K562 (cell line): ENCODE measurements around the gene LBHD2. TPM values are rescaled to one million over a fixed set of nuclear protein-coding genes. Genes with fewer than 3 reads are reported as not detected.
A peak's percentile ranks its signal among the peaks of the same experiment; 100 is the strongest.

Experiments used
- ATAC-seq: fragments of 200-7000 bp; cut with Tn5 transposase; 3 replicates; pipeline ENCODE4 v1.9.1; 2020; ENCODE audit warnings: moderate library complexity
- BruUV-seq: library from RNA; stranded (reverse); fragments of 400-500 nt; replicated peaks from 2 replicates; lab custom pipeline; 2021; lab: Mats Ljungman, UMichigan
- CTCF ChIA-PET: fragments of 300-600 bp; formaldehyde crosslinking; extraction: SDS; loops from one replicate; lab custom pipeline; 2021; ENCODE audit warnings: low intra/inter-chr PET ratio; lab: Yijun Ruan, JAX
- POLR2A ChIA-PET: fragments of 300-600, 350-650 bp; sonication (Branson Sonifier 250); formaldehyde crosslinking; extraction: SDS; loops from one replicate; lab custom pipeline; 2021; ENCODE audit warnings: antibody characterized with exemption, inconsistent platforms; lab: Yijun Ruan, JAX
- DNase-seq, 4 experiments: peaks; one replicate each; pipeline versions ENCODE4 v3.0.0 to v3.0.0-alpha.2; 2011 to 2018; ENCODE audit warnings: low spot score in 3 of 4, mixed read lengths in 3 of 4; ENCODE audit errors: extremely low read depth in 1 of 4
- FAIRE-seq: peaks from 2 replicates; lab custom pipeline; 2011; peaks lifted over from hg19 to GRCh38; lab: Jason Lieb, UNC
- H2AFZ ChIP-seq: 2 replicates; pipeline ENCODE4 v1.6.0; 2011; ENCODE audit warnings: low read depth, low read length, control low read depth, inconsistent platforms
- H3K27ac ChIP-seq: fragments of 200-600 bp; 3 replicates; pipeline ENCODE4 v1.8.0; 2011; ENCODE audit warnings: low read depth, mild to moderate bottlenecking, control low read depth, inconsistent platforms, low read length, moderate library complexity, mixed read lengths; ENCODE audit errors: extremely low read depth
- H3K27me3 ChIP-seq, 2 experiments: fragments of 300-600 bp in 1 of 2; 2 replicates in 1 of 2; 3 replicates in 1 of 2; pipeline versions ENCODE4 v1.6.0 to v1.8.0; 2011; ENCODE audit warnings: inconsistent platforms in 2 of 2, low read length in 2 of 2, mild to moderate bottlenecking in 1 of 2, mixed read lengths in 1 of 2, moderate library complexity in 1 of 2; ENCODE audit not compliant: control insufficient read depth in 2 of 2, insufficient read depth in 2 of 2
- H3K36me3 ChIP-seq: fragments of 300-600 bp; 3 replicates; pipeline ENCODE4 v1.8.0; 2011; ENCODE audit warnings: mild to moderate bottlenecking, low read length, inconsistent platforms; ENCODE audit not compliant: control insufficient read depth, insufficient read depth
- H3K4me1 ChIP-seq, 2 experiments: fragments of 200-600 bp in 1 of 2; replicated peaks in 1 of 2; 2 replicates in 1 of 2; 3 replicates in 1 of 2; pipeline versions ENCODE4 v1.5.1 to v1.8.0; 2011; ENCODE audit warnings: inconsistent platforms in 2 of 2, low read length in 2 of 2, mild to moderate bottlenecking in 1 of 2, mixed read lengths in 1 of 2, moderate library complexity in 1 of 2; ENCODE audit not compliant: control insufficient read depth in 2 of 2, insufficient read depth in 2 of 2
- H3K4me2 ChIP-seq: 2 replicates; pipeline ENCODE4 v1.6.1; 2011; ENCODE audit warnings: low read length, control low read depth, inconsistent platforms, mixed read lengths; ENCODE audit not compliant: insufficient read depth
- H3K4me3 ChIP-seq: fragments of 200-600 bp; sonication (generic), shearing (Covaris generic); 2 replicates; pipeline ENCODE4 v1.5.1; 2016; ENCODE audit warnings: control low read depth, inconsistent platforms
- H3K79me2 ChIP-seq: fragments of 200-600 bp; 3 replicates; pipeline ENCODE4 v1.8.0; 2011; ENCODE audit warnings: low read length, inconsistent platforms; ENCODE audit not compliant: control insufficient read depth, insufficient read depth
- H3K9ac ChIP-seq, 2 experiments: 2 replicates each; pipeline versions ENCODE4 v1.6.0 to v1.6.1; 2011; ENCODE audit warnings: low read depth in 2 of 2, low read length in 2 of 2, control low read depth in 1 of 2, inconsistent platforms in 1 of 2, mild to moderate bottlenecking in 1 of 2, mixed read lengths in 1 of 2; ENCODE audit not compliant: insufficient read depth in 1 of 2
- H3K9me1 ChIP-seq: one replicate; pipeline ENCODE4 v1.6.0; 2011; ENCODE audit warnings: inconsistent platforms, mild to moderate bottlenecking, low read length, moderate library complexity; ENCODE audit not compliant: control insufficient read depth, insufficient read depth
- H3K9me3 ChIP-seq: replicated peaks from 2 replicates; pipeline ENCODE4 v1.5.1; 2011; ENCODE audit warnings: low read depth, low read length, inconsistent platforms; ENCODE audit not compliant: control insufficient read depth, insufficient read depth
- H4K20me1 ChIP-seq: replicated peaks from 2 replicates; pipeline ENCODE4 v1.6.1; 2011; ENCODE audit warnings: low read length, inconsistent platforms, mixed read lengths; ENCODE audit not compliant: control insufficient read depth, insufficient read depth
- ILK ChIP-seq: fragments of 450-650 bp; IDR thresholded peaks from 2 replicates; pipeline ENCODE4 v1.6.1; 2016; ENCODE audit warnings: missing genetic modification characterization, low read depth, mild to moderate bottlenecking, missing compliant biosample characterization, moderate library complexity, borderline replicate concordance
- MCM5 ChIP-seq: fragments of 450-650 bp; IDR thresholded peaks from 2 replicates; pipeline ENCODE4 v1.6.1; 2016; ENCODE audit warnings: low read depth
- NEUROD1 ChIP-seq: fragments of 150-350 bp; IDR thresholded peaks from 2 replicates; pipeline ENCODE4 v1.6.1; 2014; ENCODE audit warnings: borderline replicate concordance, low read length, low read depth; ENCODE audit not compliant: partially characterized antibody
- SMC3 ChIP-seq: conservative IDR thresholded peaks from 2 replicates; pipeline ENCODE4 v1.6.1; 2011; ENCODE audit warnings: low read depth, low read length, improper control_type of control experiment; ENCODE audit not compliant: insufficient read depth
- TAF7 ChIP-seq: fragments of 450-650 bp; IDR thresholded peaks from 2 replicates; pipeline ENCODE4 v1.6.1; 2016; ENCODE audit warnings: missing genetic modification characterization, missing compliant biosample characterization
- WGBS: fragments of 100-300 bp; shearing (Covaris generic); methylation state at CpG from one replicate; pipeline ENCODE4 v1.1.6; 2016; ENCODE audit warnings: low coverage, mixed read lengths; ENCODE audit not compliant: insufficient coverage; ENCODE audit errors: missing lambda C conversion rate; 5-methylcytosine and 5-hydroxymethylcytosine counted together
- in situ Hi-C: fragments of 300-500 bp; cut with MboI; formaldehyde crosslinking; loops from 4 replicates; pipeline ENCODE4 v1.15.0; 2018; ENCODE audit warnings: inconsistent platforms, mixed read lengths
- intact Hi-C: fragments of 100-400 bp; cut with micrococcal nuclease; formaldehyde crosslinking; loops from 2 replicates; pipeline ENCODE4 v1.14.2; 2022
- polyA plus RNA-seq, 8 experiments: library from polyadenylated mRNA; depleted of rRNA in 4 of 8; stranded (reverse) in 5 of 8; unstranded in 3 of 8; fragments of >200 nt; fragmentation: Nextera tagmentation in 2 of 8; fragmentation: Illumina TruSeq in 1 of 8; extraction: Ambion mirVana in 2 of 8; extraction: Trizol in 1 of 8; gene quantifications; 2 replicates each; pipeline versions ENCODE4 v1.2.1 to v1.2.3, GENCODE V29; 2011 to 2014; ENCODE audit warnings: inconsistent platforms in 1 of 8, missing spikeins in 1 of 8
- total RNA-seq, 7 experiments: library from RNA; depleted of rRNA in 6 of 7; stranded (reverse); fragments of >200 nt in 6 of 7; fragmentation: Illumina TruSeq in 2 of 7; extraction: Trizol in 2 of 7; gene quantifications; 2 replicates each; pipeline versions ENCODE4 v1.2.1 to v1.2.3, GENCODE V29; 2011 to 2021; ENCODE audit warnings: low replicate concordance in 1 of 7

The LBHD2 gene
- total and polyA plus RNA-seq, 9 of the 15 experiments (the other 6 are each of a cell fraction or from before 2014, with no cell fraction given), result not detected

DNA sequence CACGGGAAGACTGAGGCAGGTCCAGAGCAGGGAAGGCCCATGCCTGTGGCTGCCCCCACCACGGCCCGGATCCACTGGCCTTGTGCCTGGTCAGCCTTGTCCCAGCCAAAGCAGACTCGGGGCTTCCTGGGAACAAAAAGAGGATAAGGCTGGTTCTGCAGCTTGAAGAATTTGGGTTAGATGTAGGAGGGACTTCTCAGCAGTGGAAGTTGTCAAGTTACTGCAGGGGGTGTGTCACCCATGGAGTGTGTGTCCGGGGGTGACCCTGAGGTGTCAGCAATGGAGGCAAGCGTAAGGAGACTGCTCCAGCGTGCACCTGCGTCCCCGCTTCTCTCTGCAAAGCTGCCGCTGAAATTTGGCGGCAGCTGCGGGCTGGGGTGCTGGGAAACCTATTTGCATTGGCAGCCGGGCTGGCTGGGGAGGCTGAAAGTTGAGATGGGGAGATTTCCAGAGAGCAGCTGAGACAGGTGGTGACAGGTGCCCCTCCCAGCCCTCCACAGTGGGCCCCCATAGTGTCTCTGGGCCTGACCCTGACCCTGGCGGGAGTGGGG lies 26.7 kb downstream of the LBHD2 start:
- H3K4me3 ChIP-seq, result no peak overlapping the region
- WGBS, result 66% methylated on average over 14 of the region's 14 CpGs
- 0 out of 2 replicates have a peak overlapping the region, but pooled peaks have one; percentile 1 for H3K4me2 ChIP-seq
- no TSS peak for BruUV-seq
- no peak for ATAC-seq
- CTCF ChIA-PET, result no interaction called here
- intact Hi-C loops (no loop called here), in situ Hi-C loops (no loop called here)
- H3K9me3 ChIP-seq, result no peaks in the 10 kb centered on the region
- peaks cover 46 to 86% of the 10 kb centered on the region in 2 experiments for H3K4me1 ChIP-seq
- no peak for FAIRE-seq
- no peaks in the 10 kb centered on the region; the same call in 1 of the 3 replicates for H3K79me2 ChIP-seq
- H2AFZ ChIP-seq, result no peak overlapping the region
- no peaks in the 10 kb centered on the region for H3K27me3 ChIP-seq
- no peaks in the 10 kb centered on the region for H4K20me1 ChIP-seq
- peak overlapping the region; percentile 65; the same call in 1 of the 3 replicates for H3K27ac ChIP-seq
- POLR2A ChIA-PET, result interaction anchor here (0.5 to 1.3 kb wide), 5 partner anchors 8 to 279 kb away, joined by 3 to 4 read pairs (median 3); no protein-coding TSS in a partner anchor
- TF ChIP-seq TAF7, result no peak
- TF ChIP-seq MCM5, result no peak
- TF ChIP-seq SMC3, result no peak
- TF ChIP-seq ILK (tag), result no peak
- TF ChIP-seq NEUROD1, result no peak
- DNase-seq, result no peak
- H3K9me1 ChIP-seq, result no peaks in the 10 kb centered on the region
- H3K36me3 ChIP-seq, result no peaks in the 10 kb centered on the region
- H3K9ac ChIP-seq, result peak overlapping the region in 1 of 2 experiments; percentile 87; a peak in 2 of 4 replicates
